ENCODE data around the gene KRT36.

- TF ChIP-seq, protein P1, sequence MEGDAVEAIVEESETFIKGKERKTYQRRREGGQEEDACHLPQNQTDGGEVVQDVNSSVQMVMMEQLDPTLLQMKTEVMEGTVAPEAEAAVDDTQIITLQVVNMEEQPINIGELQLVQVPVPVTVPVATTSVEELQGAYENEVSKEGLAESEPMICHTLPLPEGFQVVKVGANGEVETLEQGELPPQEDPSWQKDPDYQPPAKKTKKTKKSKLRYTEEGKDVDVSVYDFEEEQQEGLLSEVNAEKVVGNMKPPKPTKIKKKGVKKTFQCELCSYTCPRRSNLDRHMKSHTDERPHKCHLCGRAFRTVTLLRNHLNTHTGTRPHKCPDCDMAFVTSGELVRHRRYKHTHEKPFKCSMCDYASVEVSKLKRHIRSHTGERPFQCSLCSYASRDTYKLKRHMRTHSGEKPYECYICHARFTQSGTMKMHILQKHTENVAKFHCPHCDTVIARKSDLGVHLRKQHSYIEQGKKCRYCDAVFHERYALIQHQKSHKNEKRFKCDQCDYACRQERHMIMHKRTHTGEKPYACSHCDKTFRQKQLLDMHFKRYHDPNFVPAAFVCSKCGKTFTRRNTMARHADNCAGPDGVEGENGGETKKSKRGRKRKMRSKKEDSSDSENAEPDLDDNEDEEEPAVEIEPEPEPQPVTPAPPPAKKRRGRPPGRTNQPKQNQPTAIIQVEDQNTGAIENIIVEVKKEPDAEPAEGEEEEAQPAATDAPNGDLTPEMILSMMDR (IDR thresholded peaks at IDR 0.05), result no peak
- TF ChIP-seq POLR2A (IDR thresholded peaks at IDR 0.05), result no peak
Measured at GRCh38 chr17:41444640-41445039, 45.1 kb downstream of the KRT36 start.
